GM18909 (cell line): Measurements from ENCODE around the gene MATR3.
"Not testable (repeated sequence)": the region's sequence is repeated elsewhere in the genome, so short reads cannot be mapped to it uniquely, and the experiment has no call there.

Experiments used
- ATAC-seq: cut with Tn5 transposase; IDR thresholded peaks from one replicate; pipeline ENCODE4 v1.9.1; 2021; ENCODE audit warnings: mild to moderate bottlenecking; ENCODE audit not compliant: unreplicated experiment, poor library complexity

Gene MATR3

DNA sequence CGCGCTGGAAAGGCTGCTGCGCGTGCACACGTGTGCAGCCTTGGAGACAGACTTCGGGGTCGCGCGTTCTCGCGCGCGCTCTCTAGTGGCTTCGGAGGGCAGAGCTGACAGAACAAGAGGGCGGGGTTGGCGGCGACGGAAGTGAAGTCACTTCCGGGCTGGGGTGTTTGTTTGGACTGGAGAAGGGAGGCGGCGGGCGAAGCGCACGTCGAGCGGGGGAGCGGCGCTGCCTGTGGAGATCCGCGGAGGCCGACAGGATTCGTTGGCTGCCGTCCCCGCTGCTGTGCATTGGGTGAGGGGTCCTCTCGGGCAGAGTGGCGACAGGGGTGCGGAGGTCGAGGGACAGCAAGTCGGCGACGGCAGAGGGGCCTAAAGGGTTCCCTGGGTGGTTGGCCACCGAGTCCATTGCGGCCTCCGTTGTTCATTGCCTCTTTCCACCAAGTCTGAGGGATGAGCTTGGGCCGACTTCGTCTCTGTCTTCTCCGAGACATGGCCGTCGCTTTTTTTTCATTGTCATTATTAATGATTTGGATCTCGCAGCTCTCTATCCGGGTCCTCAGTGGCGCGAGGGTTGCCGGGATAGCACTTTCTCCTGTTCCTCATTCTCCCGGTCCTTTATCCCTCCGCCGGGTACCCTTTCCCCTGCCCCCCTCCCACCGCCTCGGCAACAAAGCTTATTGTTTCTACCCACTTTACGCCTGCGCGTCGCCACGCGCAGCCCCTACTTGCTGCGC is 48.3 kb downstream of the MATR3 start, which contains the start of gene PAIP2:
Gene PAIP2 (plus strand): TSS at position 166 of the 734 bp plus-strand sequence. CDS start 21,931 bp downstream, outside the sequence.
- peak; percentile 91 for ATAC-seq

DNA sequence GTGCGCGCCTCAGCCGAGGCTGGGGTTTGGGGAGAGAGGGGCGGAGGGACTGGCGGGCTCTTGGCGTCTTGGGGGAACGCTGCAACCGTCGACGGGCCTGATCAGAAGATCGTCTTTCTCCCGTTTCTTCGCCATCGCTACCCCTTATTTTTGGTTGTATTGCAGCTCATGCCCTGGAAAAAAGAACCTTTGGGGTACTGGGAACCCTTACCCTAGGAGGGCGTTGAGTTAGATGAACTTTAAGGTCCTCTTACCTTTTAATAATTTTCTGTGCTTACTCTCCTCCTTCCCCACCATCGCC is 48.8 kb downstream of the MATR3 start:
- no peak for ATAC-seq

DNA sequence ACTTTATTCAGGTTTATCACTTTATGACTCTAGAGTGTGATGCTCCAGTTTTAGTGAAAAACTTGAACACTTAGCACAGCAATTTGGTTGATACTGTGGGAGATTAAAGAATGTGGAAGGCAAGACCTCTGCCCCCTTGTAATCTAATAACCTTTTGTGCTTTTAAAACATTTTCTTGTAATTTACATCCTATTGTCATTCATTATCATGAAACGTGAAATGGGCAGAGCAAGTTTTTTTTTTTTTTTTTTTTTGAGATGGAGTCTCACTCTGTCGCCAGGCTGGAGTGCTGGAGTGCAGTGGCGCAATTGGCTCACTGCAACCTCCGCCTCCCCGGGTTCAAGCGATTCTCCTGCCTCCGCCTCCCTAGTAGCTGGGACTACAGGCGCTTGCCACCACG is 49.9 kb downstream of the MATR3 start:
- no peak for ATAC-seq

DNA sequence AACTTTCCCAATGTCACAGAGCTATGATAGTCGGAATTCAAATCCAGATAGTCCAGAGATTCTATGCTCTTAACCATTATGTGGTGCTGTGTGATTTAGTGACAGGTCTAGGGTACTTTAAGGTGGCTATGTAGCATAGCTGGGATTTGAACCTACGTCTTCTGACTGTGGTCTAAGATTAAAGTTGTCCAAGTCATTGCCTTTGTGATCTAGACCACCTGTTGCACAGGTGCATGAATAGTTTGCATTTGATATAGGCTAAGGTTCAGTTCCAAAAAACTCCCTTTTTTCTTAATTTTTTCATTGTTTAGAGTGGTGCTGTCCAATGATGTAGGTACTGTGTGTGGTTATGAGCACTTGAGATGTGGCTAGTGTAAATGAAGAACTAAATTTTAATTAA is 50.6 kb downstream of the MATR3 start:
- no peak for ATAC-seq

DNA sequence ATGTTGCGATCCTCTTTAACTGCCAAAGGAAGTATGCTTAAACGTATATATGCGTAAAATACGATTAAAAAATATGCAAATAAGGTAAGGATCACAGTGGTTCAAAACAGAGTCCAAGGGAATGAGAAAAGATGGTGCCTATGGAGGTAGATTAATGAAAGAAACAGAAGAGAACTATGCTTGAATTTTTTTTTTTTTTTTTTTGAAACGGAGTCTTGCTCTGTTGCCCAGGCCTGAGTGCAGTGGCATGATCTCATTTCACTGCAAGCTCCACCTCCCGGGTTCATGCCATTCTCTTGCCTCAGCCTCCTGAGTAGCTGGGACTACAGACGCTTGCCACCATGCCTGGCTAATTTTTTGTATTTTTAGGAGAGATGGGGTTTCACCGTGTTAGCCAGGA is 51.9 kb downstream of the MATR3 start:
- not testable (repeated sequence) for ATAC-seq

DNA sequence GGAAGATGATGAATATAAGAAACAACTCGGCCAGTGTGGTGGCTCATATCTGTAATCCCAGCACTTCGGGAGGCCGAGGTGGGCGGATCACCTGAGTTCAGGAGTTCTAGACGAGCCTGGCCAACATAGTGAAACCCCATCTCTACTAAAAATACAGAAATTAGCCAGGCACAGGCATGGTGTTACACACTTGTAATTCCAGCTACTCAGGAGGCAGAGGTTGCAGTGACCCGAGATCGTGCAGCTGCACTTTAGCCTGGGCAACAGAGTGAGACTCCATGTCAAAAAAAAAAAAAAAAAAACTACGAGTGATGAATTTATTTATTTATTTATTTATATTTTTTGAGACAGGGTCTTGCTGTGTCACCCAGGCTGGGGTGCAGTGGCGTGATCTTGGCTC is 54.3 kb downstream of the MATR3 start:
- not testable (repeated sequence) for ATAC-seq

DNA sequence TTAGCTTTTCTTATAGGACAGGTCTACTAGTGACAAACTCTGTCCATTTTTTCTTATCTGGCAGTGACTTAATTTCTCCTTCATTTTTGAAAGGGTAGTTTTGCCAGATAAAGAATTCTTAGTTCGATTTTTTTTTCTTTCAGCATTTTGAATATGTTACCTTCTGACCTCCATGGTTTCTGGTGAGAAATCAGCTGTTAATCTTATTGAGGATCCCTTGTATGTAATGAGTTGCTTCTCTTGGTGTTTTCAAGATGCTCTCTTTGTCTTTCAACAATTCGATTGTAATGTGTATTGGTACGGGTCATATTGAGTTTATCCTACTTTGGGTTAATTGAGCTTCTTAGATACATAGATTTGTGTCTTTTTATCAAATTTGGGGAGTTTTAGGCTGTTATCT is 60.6 kb downstream of the MATR3 start:
- no peak for ATAC-seq

DNA sequence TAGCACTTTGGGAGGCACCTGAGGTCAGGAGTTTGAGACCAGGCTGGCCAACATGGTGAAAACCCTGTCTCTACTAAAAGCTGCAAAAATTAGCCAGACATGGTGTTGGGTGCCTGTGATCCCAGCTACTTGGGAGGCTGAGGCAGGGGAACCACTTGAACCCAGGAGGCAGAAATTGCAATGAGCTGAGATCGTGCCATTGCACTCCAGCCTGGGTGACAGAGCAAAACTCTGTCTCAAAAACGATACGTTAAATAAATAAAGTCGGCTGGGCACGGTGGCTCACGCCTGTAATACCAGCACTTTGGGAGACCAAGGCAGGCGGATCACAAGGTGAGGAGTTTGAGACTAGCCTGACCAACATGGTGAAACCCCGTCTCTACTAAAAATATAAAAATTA is 62.4 kb downstream of the MATR3 start:
- ATAC-seq = not testable (repeated sequence)

DNA sequence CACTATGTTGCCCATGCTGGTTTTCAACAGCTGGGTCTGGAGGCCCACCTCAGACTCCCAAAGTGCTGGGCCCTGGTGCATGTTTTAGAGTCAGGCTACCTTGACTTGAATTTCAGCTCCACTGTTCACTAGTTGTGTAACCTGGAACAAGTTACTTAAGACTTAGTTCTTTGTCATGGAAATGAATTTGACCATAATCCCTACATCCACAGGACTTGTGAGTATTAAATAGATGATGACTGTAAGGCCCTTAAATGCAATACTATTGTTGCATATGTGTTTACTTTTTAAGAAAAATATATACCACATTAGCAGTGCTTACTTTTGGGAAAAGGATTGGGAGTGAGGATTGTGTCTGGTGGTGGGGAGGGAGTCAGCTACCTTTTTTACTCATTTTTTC is 64.5 kb downstream of the MATR3 start:
- ATAC-seq = no peak

DNA sequence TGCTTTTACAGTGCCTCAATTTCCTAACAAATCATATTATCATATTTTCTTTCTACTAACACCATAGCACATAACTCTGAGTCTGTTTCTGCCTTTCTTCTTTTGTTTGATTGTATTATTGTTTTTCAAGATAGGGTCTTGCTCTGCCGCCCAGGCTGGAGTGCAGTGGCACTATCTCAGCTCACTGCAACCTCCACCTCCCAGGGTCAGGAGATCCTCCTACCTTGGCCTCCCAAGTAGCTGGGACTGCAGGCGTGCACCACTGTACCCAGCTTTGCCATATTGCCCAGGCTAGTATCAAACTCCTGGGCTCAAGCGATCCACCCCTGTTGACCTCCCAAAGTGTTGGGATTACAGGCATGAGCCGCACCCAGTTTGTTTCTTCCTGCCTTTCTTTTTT is 66.8 kb downstream of the MATR3 start:
- no peak for ATAC-seq

DNA sequence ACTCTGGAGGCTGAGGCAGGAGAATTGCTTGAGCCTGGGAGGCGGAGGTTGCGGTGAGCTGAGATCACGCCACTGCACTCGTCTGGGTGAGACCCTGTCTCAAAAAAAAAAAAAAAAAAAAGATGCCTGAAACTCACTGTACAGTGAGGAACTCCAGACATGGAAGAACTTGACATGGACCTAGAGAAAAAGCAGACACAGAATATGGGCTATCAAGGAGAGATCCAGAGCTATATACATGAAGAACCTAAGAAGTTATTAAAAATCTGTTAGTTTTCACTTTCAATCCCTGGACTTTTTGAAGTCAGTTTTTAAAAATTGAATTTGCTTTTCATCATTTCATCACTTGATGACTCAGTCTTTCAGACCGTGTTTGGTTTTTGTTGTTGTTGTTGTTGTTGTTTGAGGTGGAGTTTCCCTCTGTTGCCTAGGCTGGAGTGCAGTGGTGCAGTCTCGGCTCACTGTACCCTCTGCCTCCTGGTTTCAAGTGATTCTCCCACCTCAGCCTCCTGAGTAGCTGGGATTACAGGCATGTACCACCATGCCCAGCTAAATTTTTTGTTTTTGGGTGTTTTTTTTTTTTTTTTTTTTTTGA is 68.4 kb downstream of the MATR3 start:
- no peak for ATAC-seq

DNA sequence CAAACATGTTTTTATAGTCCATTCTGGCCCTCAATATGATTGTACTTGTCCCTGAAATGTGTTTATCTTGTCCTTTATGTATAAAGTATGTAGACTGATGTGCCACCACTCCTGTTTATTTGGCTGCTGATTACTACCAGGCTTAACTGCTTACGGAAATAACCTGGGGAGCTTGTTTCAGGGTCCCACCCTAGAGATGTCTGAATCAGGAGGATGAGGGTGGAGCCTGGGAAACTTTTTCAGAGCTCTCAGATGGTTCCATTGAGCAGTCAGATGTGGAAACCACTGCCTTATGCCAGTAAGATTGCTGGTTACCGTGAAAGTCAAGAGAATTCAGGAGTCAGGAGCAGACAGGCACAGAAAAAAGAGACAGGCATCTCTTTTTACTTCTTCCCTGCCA is 70.4 kb downstream of the MATR3 start:
- no peak for ATAC-seq

DNA sequence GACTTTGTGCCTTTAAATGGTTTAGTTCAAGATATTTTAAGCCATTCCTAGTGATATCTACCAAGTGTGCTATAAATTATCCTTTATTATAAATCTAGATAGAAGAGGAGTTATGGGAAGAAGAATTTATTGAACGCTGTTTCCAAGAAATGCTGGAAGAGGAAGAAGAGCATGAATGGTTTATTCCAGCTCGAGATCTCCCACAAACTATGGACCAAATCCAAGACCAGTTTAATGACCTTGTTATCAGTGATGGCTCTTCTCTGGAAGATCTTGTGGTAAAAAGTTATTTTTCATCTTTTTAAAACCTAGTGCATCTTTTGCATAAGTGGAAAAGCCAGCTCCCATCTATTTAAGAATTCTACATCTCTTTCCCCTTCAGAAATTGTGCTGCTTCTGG is 70.9 kb downstream of the MATR3 start:
- no peak for ATAC-seq

DNA sequence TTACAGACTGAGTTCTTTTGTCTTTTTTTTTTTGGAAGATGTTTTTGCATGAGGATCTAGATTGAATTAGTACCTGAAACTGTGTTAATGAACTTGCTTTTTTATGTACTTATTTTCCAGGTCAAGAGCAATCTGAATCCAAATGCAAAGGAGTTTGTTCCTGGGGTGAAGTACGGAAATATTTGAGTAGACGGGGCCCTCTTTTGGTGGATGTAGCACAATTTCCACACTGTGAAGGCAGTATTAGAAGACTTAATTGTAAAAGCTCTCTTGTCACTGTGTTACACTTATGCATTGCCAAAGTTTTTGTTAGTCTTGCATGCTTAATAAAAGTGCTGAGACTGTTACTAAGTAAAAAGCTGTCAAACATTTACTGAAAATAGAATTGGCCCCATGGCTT is 75.1 kb downstream of the MATR3 start:
- no peak for ATAC-seq

DNA sequence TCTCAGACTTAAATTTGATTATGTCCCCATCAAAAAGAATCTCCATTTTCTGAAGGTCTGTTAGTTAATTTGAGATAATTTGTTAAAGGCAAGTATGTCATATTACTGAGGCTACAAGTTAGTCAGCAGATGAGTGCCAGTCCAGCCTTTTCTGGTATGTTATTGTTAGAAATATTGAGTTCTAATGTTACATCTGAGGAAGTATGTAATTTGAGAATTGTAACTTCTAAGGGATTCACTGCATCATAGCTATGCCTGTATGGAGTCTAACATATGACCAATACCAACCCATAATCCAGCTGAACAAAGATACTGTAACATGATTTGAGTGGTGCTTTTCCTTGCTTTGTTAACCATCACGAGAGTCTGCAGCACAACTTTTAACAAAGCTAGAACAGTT is 75.6 kb downstream of the MATR3 start:
- no peak for ATAC-seq

DNA sequence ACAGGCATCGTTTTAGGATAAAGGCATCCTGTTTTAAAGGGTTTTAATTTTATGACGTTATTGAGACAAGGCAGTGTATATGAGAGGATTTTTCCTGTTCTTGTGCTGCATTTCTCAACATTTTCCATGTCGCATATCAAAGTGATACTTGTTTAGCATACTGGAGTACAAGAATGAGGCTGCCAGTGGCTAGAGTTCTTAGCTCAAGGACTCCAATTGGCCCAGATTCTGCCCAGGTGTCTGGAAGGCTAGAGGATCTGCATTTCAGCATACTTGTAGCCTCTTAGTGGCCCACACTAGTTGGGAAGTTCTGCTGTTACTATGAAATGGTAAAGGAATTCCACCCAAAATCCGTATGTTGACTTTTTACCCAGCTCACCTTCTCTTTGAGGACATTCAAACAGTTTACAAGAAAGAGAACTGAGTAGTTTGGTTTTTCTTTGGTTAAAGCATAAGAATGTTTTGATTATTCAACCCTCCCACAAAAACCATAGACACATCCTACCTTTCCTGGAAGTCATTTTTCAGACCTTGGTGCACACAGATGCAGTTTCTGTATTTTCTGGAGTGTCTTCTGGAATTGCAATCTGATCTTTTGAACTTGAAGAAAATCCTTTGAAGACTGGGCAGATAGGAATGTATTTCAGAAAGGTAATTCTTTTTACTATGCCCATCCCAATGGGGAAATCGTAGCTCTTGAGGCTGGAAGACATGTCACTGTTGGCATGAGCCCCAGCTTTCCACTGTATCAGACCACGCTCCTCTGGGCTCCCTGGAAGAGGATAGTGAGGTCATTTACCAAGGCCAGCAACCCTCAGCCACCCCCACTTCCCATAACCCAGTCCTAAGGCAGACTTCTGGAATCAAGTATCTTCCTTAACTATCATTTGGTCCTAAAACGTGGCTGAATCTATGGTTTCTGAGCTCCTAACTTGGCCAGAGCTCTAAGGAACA is 78.2 kb downstream of the MATR3 start:
- no peak for ATAC-seq

DNA sequence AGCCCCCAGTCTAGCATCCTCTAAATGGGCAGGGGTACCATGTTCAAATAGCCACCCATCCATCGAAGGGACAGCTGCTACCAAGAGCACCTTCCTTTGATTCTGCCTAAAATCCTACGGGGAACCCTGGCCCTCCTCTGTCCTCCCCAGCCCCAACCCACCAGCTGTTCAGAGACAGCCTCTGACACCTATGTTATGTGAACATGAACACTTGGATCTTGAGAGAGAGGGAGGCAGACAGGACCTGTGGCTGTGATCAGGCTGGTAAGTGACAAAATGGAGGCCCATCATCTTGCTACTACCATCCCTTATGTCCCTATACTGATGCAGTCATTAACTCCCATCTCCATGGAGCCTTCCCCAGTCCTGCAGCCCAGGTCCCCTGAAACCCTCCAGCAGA is 81.4 kb downstream of the MATR3 start:
- ATAC-seq = no peak

DNA sequence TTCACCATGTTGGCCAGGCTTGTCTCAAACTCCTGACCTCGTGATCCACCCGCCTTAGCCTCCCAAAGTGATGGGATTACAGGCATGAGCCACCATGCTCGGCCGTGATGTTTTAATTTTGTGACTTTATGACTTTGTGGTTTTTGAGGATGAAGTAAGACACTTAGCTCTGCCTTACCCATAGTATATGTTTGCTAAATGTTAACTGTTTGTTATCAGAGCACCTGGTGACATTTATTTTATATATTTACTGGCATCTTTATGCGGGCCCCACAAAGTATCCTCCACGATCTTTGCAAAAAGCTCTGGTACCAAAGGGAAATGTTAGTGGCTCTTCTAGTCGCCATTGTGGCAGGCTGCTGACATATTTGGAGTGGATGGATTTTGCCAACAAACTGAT is 82.8 kb downstream of the MATR3 start:
- no peak for ATAC-seq

DNA sequence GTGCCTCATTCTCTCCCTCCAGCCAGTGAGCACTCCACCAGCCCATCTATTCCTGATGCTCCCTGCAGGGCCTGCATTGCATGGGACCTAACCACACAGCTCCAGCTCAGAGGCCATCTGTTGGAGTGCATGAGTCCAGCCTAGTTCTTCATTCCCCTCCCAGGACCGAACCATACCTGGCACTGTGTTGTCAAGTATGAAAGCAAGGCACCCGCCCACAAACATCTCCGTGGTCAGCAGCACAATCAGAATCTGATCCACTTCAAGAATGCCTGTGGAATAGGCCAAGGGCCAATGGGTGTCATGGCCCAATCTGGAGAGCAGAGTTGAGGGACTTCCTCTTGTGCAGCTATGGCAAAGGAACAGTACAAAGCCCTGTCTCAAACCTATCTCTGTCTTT is 83.7 kb downstream of the MATR3 start:
- ATAC-seq = no peak

DNA sequence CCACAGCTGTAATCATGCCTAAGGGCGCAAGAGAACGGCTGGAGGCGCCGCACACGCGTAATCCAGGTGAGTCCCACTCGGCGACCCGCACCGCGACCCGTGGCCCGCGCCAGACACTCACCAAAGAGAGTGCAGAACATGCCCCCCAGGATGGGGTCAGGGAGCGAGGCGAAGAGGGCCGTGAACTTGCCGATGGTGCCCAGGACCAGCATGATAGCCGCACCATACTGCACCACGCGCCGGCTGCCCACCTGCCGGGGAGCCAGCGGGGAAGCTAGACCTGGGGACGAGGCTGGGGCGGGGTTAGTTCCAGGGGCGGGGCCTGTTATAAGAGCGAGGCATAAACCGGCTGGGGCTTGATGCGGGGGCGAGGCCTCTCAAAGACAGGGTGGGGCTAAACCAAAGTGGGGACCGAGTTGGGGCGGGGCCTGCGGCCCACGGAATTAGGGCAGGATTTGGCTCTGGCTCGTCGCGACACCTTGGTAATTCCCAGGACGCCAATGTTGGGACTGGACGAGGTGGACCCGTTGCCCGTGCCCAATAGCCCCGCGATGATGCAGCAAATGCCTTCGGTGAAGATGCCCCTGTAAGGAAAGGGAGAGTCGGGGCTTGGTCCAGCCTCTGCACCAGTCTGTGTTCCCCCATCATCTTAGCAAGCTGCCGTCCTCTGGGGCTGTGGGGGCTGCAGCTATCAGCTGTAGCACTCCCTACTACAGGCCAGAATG is 84.7 kb downstream of the MATR3 start:
- no peak for ATAC-seq

DNA sequence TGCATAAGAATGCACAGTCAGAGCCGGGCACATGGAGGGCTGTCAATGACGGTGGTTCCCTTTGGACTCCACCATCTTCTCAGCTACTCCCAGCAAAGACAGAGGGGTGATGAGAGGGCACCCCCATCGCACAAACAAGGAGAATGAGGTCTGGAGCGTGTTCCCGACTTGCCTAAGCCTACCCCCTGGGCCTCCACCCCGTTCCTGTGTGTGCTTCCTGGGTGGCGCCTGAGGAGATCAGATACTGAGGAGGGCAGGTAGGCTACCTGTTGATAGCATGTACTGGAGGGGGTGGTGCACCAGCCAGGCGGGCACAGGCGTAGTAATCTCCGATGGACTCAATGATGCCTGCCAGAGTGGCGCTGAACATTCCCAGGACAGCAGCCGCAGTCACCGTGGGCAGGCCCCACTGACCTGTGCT is 85.4 kb downstream of the MATR3 start:
- ATAC-seq = no peak
